GM18519 (cell line): ENCODE measurements around the gene ZSCAN9.

ENCODE experiments used
- ATAC-seq: cut with Tn5 transposase; IDR thresholded peaks from one replicate; pipeline ENCODE4 v1.9.1; 2021; ENCODE audit warnings: mild to moderate bottlenecking, moderate library complexity; ENCODE audit not compliant: unreplicated experiment, low FRiP score

The ZSCAN9 gene

DNA sequence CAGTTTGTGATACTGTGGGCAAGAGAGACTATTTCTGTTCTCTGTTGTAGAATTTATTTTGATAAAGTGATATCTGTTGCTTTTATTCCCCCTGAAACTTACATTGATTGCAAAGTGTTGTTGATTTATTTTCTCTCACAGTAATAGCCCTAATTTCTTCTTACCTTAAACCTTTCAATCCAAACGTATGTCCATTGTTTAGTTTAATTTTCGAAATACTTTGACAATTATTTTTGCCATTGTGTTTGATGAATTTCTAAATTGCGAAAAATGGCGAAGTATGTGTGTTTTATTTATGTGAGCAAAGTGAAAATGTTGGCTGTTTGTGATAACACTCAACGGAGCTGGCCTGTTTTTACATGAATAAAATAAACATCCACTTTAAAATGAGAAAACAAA is 41.5 kb downstream of the ZSCAN9 start:
- no peak for ATAC-seq

GRCh38 chr6:28266962-28267694 is 42.1 kb downstream of the ZSCAN9 start, which contains the start of gene ZSCAN26:
Gene ZSCAN26 (plus strand): TSS chr6:28267143. CDS start chr6:28271920, 4,777 bp downstream.
- peak; percentile 83 for ATAC-seq

DNA sequence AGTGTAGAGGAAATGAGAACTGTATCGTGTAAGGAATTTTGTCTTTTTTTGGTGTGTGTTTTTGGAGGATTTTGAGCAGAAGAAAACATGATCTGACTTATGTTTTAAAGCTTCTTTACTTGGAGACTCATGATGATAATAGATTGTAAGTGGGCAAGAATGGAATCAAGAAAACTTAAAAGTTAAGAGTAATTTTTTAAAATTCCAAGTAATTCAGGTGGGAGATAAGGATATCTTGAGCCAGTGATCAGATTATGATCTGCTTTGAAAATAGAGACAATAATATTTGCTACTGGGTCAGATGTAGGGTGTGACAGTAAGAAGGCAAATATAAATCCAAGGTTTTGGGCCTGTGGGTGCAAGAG is 42.6 kb downstream of the ZSCAN9 start:
- no peak for ATAC-seq

- no peak for ATAC-seq
Measured at GRCh38 chr6:28269492-28269891, 44.4 kb downstream of the ZSCAN9 start.

GRCh38 chr6:28274888-28275287 is 49.8 kb downstream of the ZSCAN9 start:
- ATAC-seq = no peak

DNA sequence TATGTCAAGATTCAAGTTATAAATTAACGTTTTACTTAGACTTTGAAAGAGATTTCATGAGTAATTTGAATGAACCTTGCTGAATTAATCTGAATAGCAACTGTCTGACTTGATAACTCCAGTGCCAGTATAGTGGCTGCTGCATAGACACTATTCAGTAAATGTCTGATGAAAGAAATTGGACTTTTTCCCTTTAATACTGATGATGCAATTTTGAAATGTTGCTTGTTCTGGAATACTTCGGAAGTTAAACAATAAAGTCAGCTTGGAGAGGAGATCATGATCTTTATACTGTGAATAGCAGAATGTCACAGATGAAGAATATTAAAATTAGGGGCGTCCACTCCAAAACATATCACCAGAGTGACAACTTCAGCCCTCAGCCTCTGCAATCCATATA is 52.7 kb downstream of the ZSCAN9 start:
- no peak for ATAC-seq

DNA sequence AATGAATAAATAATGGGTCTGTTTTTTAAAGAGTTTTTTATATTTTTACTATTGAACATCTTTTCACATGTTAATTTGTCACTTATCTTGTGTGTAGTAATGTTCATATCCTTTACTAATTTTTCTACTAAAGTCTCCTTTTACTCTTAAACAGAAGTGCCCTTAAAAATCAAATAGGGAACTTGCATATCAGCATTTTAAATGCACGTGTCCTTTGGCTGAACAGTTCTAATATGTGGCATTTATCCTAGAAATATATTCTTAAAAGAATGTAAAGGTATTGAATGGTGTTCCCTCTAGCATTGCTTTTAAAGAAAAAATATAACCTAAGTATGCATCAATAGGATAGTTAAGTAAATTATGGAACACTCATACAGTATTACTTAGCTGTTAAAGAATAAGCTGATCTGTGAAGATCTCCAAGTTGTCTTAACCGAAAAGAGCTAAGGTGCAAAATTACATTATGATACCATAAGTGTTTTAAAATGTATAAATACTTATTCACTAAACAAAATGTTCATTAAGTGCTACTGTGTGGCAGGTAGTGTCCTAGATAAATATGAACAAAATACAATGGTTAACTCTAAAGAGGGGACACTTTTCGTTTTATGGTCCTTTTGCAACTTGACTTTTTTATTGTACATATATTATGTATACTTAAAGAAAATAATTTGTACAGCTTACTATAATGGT is 55.7 kb downstream of the ZSCAN9 start:
- no peak for ATAC-seq

GRCh38 chr6:28281288-28282064 is 56.4 kb downstream of the ZSCAN9 start, which contains the start of gene PGBD1:
Gene PGBD1 (plus strand): TSS chr6:28281572. CDS start chr6:28283814, 2,242 bp downstream.
- ATAC-seq = peak; percentile 60

GRCh38 chr6:28282926-28283325 is 57.9 kb downstream of the ZSCAN9 start:
- no peak for ATAC-seq
